GM20000 (cell line): Measurements from ENCODE around the gene FRMPD4.

Source experiments
- DNase-seq: peaks from one replicate; pipeline ENCODE4 v3.0.0; 2012; ENCODE audit warnings: low spot score
- CTCF ChIP-seq: IDR thresholded peaks from 2 replicates; pipeline ENCODE4 v1.5.1; 2012; ENCODE audit warnings: mild to moderate bottlenecking, control low read depth; ENCODE audit errors: extremely low read depth, missing control alignments

Gene FRMPD4

GRCh38 chrX:12611471-12611870 lies 473.2 kb downstream of the FRMPD4 start:
- no peak for DNase-seq
- TF ChIP-seq CTCF = no peak

GRCh38 chrX:12614266-12614665 lies 476.0 kb downstream of the FRMPD4 start:
- no peak for DNase-seq
- no peak for TF ChIP-seq CTCF

GRCh38 chrX:12615061-12615460 lies 476.8 kb downstream of the FRMPD4 start:
- TF ChIP-seq CTCF = no peak
- no peak for DNase-seq

GRCh38 chrX:12617241-12617640 lies 479.0 kb downstream of the FRMPD4 start:
- TF ChIP-seq CTCF = no peak
- DNase-seq = no peak

GRCh38 chrX:12647230-12647629 lies 509.0 kb downstream of the FRMPD4 start:
- DNase-seq = no peak
- no peak for TF ChIP-seq CTCF

GRCh38 chrX:12648995-12649394 lies 510.7 kb downstream of the FRMPD4 start:
- no peak for DNase-seq
- TF ChIP-seq CTCF = no peak

GRCh38 chrX:12657433-12657832 lies 519.2 kb downstream of the FRMPD4 start:
- DNase-seq = no peak
- no peak for TF ChIP-seq CTCF

GRCh38 chrX:12657881-12658280 lies 519.6 kb downstream of the FRMPD4 start:
- TF ChIP-seq CTCF = no peak
- DNase-seq = peak; percentile 5
